Rectal smooth muscle tissue (tissue), 1 donor: ENCODE data around the gene CRYGN.

Source experiments
- H3K27ac ChIP-seq: one replicate; pipeline ENCODE4 v1.7.0; 2013; ENCODE audit warnings: low read depth, low read length, inconsistent platforms
- H3K27me3 ChIP-seq: one replicate; pipeline ENCODE4 v1.7.0; 2013; ENCODE audit warnings: low read length; ENCODE audit not compliant: control insufficient read depth, insufficient read depth
- H3K36me3 ChIP-seq: one replicate; pipeline ENCODE4 v1.7.0; 2013; ENCODE audit warnings: low read length; ENCODE audit not compliant: control insufficient read depth, insufficient read depth
- H3K4me1 ChIP-seq: one replicate; pipeline ENCODE4 v1.7.0; 2013; ENCODE audit warnings: low read length; ENCODE audit not compliant: control insufficient read depth, insufficient read depth
- H3K4me3 ChIP-seq: one replicate; pipeline ENCODE4 v1.7.0; 2013; ENCODE audit warnings: low read length
- H3K9ac ChIP-seq: one replicate; pipeline ENCODE4 v1.7.0; 2013; ENCODE audit warnings: low read length

The CRYGN gene

DNA sequence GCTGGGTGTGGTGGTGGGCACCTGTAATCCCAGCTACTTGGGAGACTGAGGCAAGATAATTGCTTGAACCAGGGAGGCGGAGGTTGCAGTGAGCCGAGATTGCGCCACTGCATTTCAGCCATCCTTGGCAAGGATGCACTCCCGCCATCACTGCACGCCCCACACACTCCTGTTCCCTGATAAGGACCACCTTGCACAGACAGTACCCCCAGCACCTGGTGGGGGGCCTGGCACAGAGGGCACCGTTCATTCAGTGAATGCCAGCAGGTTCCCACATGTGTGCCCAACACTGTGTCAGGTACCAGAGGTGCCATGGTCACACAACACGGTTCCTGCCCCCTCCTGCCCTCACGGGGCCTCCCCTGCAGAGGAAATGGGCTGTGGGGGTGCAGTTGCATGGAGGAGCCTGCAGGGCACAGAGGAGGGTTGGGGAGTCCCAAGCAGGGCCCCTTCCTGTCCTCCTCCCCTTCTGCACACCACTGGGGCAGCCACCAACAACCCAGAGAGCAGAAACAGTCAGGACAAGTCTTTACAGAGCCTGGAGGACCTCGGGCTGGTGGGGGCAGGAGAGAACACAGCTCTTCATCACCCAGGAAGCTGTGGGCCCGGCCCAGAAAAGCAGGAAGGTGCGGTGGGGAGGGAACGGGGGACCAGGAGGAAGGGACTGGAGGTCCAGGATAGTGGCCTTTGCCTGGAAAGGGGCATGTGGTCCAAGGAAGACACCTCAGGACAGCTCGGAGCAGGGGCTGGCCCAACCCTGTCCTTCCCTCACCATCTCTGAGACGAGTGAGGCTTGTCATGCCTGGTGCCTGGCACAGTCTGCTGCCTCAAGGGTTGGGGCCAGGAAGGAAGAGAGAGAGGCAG, 7.1 kb downstream of the CRYGN start:
- Histone ChIP-seq H3K9ac (no peak overlapping the region), H3K4me3 (no peak overlapping the region), H3K36me3 (no peaks in the 10 kb centered on the region), H3K27me3 (no peaks in the 10 kb centered on the region), H3K4me1 (peaks cover 5% of the 10 kb centered on the region), H3K27ac (no peak overlapping the region)

DNA sequence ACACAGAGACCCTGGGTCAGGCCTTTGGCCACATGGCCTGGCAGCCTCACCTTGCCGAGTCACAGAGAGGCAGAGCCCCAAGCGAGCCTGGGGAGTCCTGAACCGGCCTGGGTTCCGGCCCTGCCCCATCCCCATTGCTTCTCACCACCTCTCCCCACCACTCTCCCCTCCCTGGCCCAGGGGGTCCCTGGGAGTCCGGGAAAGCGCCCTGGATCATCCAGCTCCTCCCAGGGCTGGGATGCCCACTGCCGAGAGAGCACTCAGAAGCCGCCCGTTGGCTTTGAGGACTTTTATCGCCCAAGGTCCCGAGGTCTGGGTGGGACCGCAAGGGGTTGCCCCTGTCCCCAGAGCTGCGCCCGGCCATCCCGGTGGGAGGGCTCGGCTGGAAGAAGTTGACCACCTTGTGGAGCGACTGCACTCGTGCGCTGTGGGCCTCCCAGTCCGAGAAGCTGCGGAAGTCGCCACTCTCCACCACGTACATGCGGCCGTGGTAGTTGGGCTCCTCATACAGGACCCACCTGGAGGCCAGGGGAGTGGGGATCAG, 8.1 kb downstream of the CRYGN start:
- Histone ChIP-seq H3K4me1 (peaks cover 7% of the 10 kb centered on the region), H3K9ac (no peak overlapping the region), H3K27ac (no peak overlapping the region), H3K4me3 (no peak overlapping the region), H3K27me3 (no peaks in the 10 kb centered on the region), H3K36me3 (no peaks in the 10 kb centered on the region)

GRCh38 chr7:151431281-151431767, 8.6 kb downstream of the CRYGN start:
- Histone ChIP-seq H3K9ac (no peak overlapping the region), H3K27ac (no peak overlapping the region), H3K4me3 (no peak overlapping the region), H3K27me3 (no peaks in the 10 kb centered on the region), H3K36me3 (no peaks in the 10 kb centered on the region), H3K4me1 (peaks cover 3% of the 10 kb centered on the region)

- no peaks in the 10 kb centered on the region for H3K36me3 ChIP-seq
- H3K4me1 ChIP-seq: peaks cover 2% of the 10 kb centered on the region
- no peaks in the 10 kb centered on the region for H3K27me3 ChIP-seq
- H3K4me3 ChIP-seq: no peak overlapping the region
- H3K27ac ChIP-seq: no peak overlapping the region
- no peak overlapping the region for H3K9ac ChIP-seq
Observed at GRCh38 chr7:151430391-151431205, 9.3 kb downstream of the CRYGN start.

GRCh38 chr7:151429560-151430331, 10.2 kb downstream of the CRYGN start:
- H3K27ac ChIP-seq: no peak overlapping the region

GRCh38 chr7:151429237-151429559, 10.7 kb downstream of the CRYGN start:
- peaks cover 2% of the 10 kb centered on the region for H3K4me1 ChIP-seq
- H3K9ac ChIP-seq: no peak overlapping the region
- no peaks in the 10 kb centered on the region for H3K27me3 ChIP-seq
- H3K4me3 ChIP-seq: no peak overlapping the region
- no peaks in the 10 kb centered on the region for H3K36me3 ChIP-seq
- no peak overlapping the region for H3K27ac ChIP-seq

More at GRCh38 chr7:151429560-151430331, 10.2 kb downstream of the CRYGN start:
- Histone ChIP-seq H3K36me3 (no peaks in the 10 kb centered on the region), H3K4me3 (no peak overlapping the region), H3K9ac (no peak overlapping the region), H3K27me3 (no peaks in the 10 kb centered on the region), H3K4me1 (peaks cover 2% of the 10 kb centered on the region)

- H3K27ac ChIP-seq: no peak overlapping the region
- no peak overlapping the region for H3K9ac ChIP-seq
- H3K36me3 ChIP-seq: no peaks in the 10 kb centered on the region
- H3K27me3 ChIP-seq: no peaks in the 10 kb centered on the region
- no peak overlapping the region for H3K4me3 ChIP-seq
- peaks cover 2% of the 10 kb centered on the region for H3K4me1 ChIP-seq
Observed at GRCh38 chr7:151428378-151429236, 11.3 kb downstream of the CRYGN start.

GRCh38 chr7:151427705-151428377, 12.1 kb downstream of the CRYGN start:
- Histone ChIP-seq H3K4me3 (no peak overlapping the region), H3K27me3 (no peaks in the 10 kb centered on the region), H3K4me1 (peaks cover 2% of the 10 kb centered on the region), H3K36me3 (no peaks in the 10 kb centered on the region), H3K9ac (no peak overlapping the region), H3K27ac (no peak overlapping the region)

GRCh38 chr7:151426904-151427704, 12.8 kb downstream of the CRYGN start:
- Histone ChIP-seq H3K4me3 (no peak overlapping the region), H3K27ac (no peak overlapping the region), H3K36me3 (no peaks in the 10 kb centered on the region), H3K27me3 (no peaks in the 10 kb centered on the region), H3K4me1 (peaks cover 2% of the 10 kb centered on the region), H3K9ac (no peak overlapping the region)

DNA sequence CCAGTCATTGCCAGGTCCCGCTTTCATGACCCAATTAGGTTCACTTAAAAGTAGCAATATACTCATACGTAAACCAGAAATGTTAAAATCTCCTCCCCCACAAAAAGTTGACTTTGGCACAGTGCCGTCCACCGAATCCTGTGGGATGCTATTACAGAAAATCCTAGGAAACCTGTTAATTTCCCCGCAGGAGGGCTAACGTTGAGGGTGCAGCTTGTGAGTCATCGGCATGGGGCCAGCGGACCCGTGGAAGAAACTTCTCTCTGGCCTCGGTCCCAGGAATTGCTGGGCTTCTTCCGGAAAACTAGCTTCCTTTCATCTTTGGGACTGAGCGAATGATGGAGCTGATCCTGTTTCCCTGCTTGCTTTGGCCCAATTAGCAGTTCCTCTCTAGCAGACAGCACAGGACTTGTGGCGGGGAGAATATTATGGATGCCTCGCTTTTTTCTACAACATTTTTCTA, 13.5 kb downstream of the CRYGN start:
- Histone ChIP-seq H3K27me3 (no peaks in the 10 kb centered on the region), H3K9ac (no peak overlapping the region), H3K27ac (no peak overlapping the region), H3K4me1 (peaks cover 2% of the 10 kb centered on the region), H3K36me3 (no peaks in the 10 kb centered on the region), H3K4me3 (no peak overlapping the region)
